Measurements from ENCODE around the gene COL23A1. TPM values are rescaled to one million over a fixed set of nuclear protein-coding genes. Genes with fewer than 3 reads are reported as not detected.

Gene COL23A1
- total RNA-seq, 1 experiment from 2014 or later, result 15.0 TPM

- no peak overlapping the region for H3K4me3 Mint-ChIP-seq
- TF ChIP-seq ZNF671 (CRISPR knock-in tag; IDR thresholded peaks at IDR 0.05) (no peak), EMX1 (CRISPR knock-in tag; IDR thresholded peaks at IDR 0.05) (no peak), ELF4 (CRISPR knock-in tag; IDR thresholded peaks at IDR 0.05; ENCODE audit: low read depth) (no peak), ESRRA (CRISPR knock-in tag; IDR thresholded peaks at IDR 0.05; ENCODE audit: borderline replicate concordance) (no peak), E2F5 (CRISPR knock-in tag; IDR thresholded peaks at IDR 0.05) (no peak), NR2C2 (CRISPR knock-in tag; IDR thresholded peaks at IDR 0.05) (no peak), ZNF138 (CRISPR knock-in tag; conservative IDR thresholded peaks at IDR 0.05) (no peak)
- CTCF ChIA-PET, result interaction anchor here (1.2 kb wide), 1 partner anchor 322 kb away, joined by 4 read pairs; no protein-coding TSS in a partner anchor
- POLR2A ChIA-PET, result no interaction called here
- no peak overlapping the region for H3K27ac Mint-ChIP-seq
- H3K27me3 Mint-ChIP-seq (ENCODE audit: low read depth), result no peaks in the 10 kb centered on the region
- peaks cover 71% of the 10 kb centered on the region for H3K36me3 Mint-ChIP-seq
- ATAC-seq (no peak), DNase-seq (ENCODE audit: low spot score) (no peak)
- peaks cover 29% of the 10 kb centered on the region for H3K9me3 Mint-ChIP-seq
- H3K4me1 Mint-ChIP-seq, result no peaks in the 10 kb centered on the region
Observed at GRCh38 chr5:178606269-178606668, 16.1 kb upstream of the COL23A1 start.

GRCh38 chr5:178605788-178606187 is 15.6 kb upstream of the COL23A1 start:
- POLR2A ChIA-PET, result no interaction called here
- Mint-ChIP-seq H3K36me3 (peaks cover 71% of the 10 kb centered on the region), H3K4me1 (no peaks in the 10 kb centered on the region), H3K9me3 (peaks cover 29% of the 10 kb centered on the region), H3K4me3 (no peak overlapping the region), H3K27ac (no peak overlapping the region), H3K27me3 (ENCODE audit: low read depth) (no peaks in the 10 kb centered on the region)
- DNase-seq (ENCODE audit: low spot score) (no peak), ATAC-seq (no peak)
- CTCF ChIA-PET, result interaction anchor here (0.6 to 1.2 kb wide), 2 partner anchors 322 to 1771 kb away, joined by 3 to 4 read pairs; no protein-coding TSS in a partner anchor
- TF ChIP-seq NFYB (CRISPR knock-in tag; conservative IDR thresholded peaks at IDR 0.05; ENCODE audit: low read depth) (no peak), SMAD3 (CRISPR knock-in tag; IDR thresholded peaks at IDR 0.05; ENCODE audit: borderline replicate concordance) (no peak), SP1 (CRISPR knock-in tag; conservative IDR thresholded peaks at IDR 0.05) (no peak), NFE2L1 (CRISPR knock-in tag; IDR thresholded peaks at IDR 0.05) (no peak), GTF2I (CRISPR knock-in tag; conservative IDR thresholded peaks at IDR 0.05) (no peak), ZNF263 (CRISPR knock-in tag; IDR thresholded peaks at IDR 0.05; ENCODE audit: low read depth) (no peak), ATF1 (CRISPR knock-in tag; IDR thresholded peaks at IDR 0.05) (no peak), JAZF1 (CRISPR knock-in tag; IDR thresholded peaks at IDR 0.05) (no peak)

GRCh38 chr5:178602752-178603151 is 12.6 kb upstream of the COL23A1 start:
- H3K27me3 Mint-ChIP-seq (ENCODE audit: low read depth), result no peaks in the 10 kb centered on the region
- no peak overlapping the region for H3K27ac Mint-ChIP-seq
- POLR2A ChIA-PET, result no interaction called here
- ATAC-seq (no peak), DNase-seq (ENCODE audit: low spot score) (no peak)
- H3K9me3 Mint-ChIP-seq, result peaks cover 28% of the 10 kb centered on the region
- H3K4me3 Mint-ChIP-seq, result no peak overlapping the region
- H3K36me3 Mint-ChIP-seq, result peaks cover 69% of the 10 kb centered on the region
- no peaks in the 10 kb centered on the region for H3K4me1 Mint-ChIP-seq
- CTCF ChIA-PET, result no interaction called here
- TF ChIP-seq CREM (CRISPR knock-in tag; IDR thresholded peaks at IDR 0.05), result no peak
- no peak for TF ChIP-seq STAT6 (CRISPR knock-in tag; conservative IDR thresholded peaks at IDR 0.05; ENCODE audit: low read depth)
- no peak for TF ChIP-seq FOXP4 (CRISPR knock-in tag; IDR thresholded peaks at IDR 0.05)
- TF ChIP-seq ZNF512 (CRISPR knock-in tag; IDR thresholded peaks at IDR 0.05; ENCODE audit: borderline replicate concordance), result no peak
